Neural cell (in vitro differentiated cells): ENCODE results near the gene AQP3.

Source experiments
- EZH2 ChIP-seq: fragments of 200-600, 300-800 bp; shearing (Covaris generic), sonication (generic); IDR thresholded peaks from 2 replicates; pipeline ENCODE4 v1.6.1; 2014; ENCODE audit warnings: antibody characterized with exemption, low read length, borderline replicate concordance, mild to moderate bottlenecking; ENCODE audit not compliant: insufficient read depth, poor library complexity, severe bottlenecking
- POLR2AphosphoS5 ChIP-seq: IDR thresholded peaks from 2 replicates; pipeline ENCODE4 v1.6.1; 2012
- RAD21 ChIP-seq: fragments of 450-650 bp; conservative IDR thresholded peaks from 2 replicates; pipeline ENCODE4 v1.6.1; 2014; ENCODE audit warnings: antibody characterized with exemption, mild to moderate bottlenecking, moderate library complexity
- REST ChIP-seq: IDR thresholded peaks from 2 replicates; pipeline ENCODE4 v1.6.1; 2012; ENCODE audit warnings: borderline replicate concordance

DNA sequence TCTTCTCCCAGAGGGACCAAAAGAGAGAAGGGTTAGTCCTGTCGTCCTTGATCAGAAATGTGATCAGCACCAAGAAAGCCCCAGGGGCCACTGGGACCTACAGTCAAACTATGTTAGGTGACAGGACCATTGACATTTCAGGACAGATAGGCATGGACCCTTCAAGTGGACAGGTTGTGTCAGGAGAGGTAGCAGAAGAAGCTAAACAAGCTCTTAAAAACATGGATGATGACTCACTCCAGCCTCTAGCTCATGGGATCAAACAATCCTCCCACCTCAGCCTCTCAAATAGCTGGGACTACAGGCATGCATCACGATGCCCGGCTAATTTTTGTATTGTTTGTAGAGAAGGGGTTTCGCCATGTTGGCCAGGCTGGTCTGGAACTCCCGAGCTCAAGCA, 2.3 kb upstream of the AQP3 start:
- TF ChIP-seq POLR2AphosphoS5 (no peak), EZH2 (no peak), REST (no peak), RAD21 (no peak)
